NCI-H2029 (cell line): Measurements from ENCODE around the gene MRPL53.
A peak's percentile ranks its signal among the peaks of the same experiment; 100 is the strongest.
"Not testable (repeated sequence)": the region's sequence is repeated elsewhere in the genome, so short reads cannot be mapped to it uniquely, and the experiment has no call there.

Source experiments
- DNase-seq: peaks from one replicate; lab custom pipeline; 2025; lab: John Stamatoyannopoulos, UW

Gene MRPL53

DNA sequence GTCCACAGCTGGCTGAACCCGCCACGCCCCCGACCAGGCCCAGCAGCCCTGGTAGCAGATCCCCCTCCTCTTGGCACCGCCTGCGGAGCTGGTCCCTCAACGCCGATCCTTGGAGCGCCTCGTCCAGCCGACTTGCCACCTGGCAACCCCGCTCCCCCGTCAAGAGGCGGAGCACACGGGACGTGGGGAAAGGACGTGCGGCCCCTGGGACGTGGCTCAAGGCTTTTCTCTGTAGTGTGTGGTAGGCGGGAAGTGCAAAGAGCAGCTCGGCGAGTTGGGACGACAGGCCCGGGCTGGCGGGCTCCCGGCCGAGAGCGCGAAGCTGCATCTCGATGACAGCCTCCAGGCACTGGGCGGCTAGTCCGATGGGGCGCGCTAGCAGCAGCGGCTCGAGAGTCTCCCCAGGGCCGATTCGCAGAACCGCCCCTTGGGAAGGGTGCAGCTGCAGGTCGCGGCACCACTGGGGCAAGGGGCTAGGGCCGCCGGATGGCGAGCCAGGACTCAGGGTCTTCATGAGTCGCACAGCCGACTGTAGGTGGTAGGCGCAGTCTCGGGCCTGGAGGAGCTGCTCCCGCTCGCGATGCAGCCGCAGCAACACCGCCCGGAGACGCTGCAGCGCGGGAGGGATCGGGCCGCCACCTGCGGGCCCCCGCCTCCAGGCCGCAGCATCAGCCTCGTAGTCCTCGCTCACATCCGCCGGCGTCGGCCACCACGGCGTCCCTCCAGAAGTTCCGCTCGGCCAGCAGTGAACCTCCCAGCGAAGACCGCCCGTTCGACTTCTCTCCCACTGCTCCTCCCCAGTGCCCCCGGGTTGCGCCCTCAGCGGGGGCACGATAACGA, 9.7 kb upstream of the MRPL53 start:
- DNase-seq: no peak

DNA sequence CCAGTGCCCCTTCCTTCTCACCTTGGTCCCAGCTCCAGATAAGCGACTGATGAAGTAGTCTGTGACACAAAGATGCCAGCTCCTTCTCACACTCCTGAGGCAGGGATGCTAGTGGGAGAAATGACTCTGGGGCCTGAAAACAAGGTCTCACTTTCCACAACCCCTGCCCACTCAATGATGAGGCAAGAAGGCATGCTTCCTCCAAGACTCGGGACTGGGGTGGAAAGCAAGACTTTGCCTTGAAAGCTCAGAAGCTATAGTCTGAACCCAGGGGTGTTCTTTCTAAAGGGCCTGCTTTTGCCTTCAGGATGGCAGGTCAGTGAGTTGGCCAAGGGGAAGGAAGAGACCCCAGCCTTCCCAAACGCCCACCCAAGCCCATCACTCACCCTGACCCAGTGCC, 9.0 kb upstream of the MRPL53 start:
- no peak for DNase-seq

DNA sequence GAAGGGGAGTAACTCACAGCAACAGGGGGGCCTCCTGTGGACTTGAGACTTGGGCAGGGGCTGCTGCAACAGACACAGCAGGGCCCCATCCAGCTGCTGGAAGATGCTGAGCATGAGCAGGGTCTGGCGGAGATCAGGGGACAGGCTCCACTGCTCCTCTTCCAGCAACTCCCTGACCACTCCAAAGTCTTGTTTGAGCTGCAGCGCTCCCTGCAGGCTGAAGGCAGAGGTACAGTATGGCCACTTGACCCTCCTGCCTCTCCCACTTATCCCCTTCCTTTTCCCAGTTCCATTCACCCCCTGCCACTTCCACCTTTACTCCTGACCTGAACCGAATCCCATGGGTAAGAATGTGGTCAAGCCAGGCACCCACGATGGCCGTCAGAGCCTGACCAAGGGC, 2.4 kb upstream of the MRPL53 start:
- DNase-seq: no peak

DNA sequence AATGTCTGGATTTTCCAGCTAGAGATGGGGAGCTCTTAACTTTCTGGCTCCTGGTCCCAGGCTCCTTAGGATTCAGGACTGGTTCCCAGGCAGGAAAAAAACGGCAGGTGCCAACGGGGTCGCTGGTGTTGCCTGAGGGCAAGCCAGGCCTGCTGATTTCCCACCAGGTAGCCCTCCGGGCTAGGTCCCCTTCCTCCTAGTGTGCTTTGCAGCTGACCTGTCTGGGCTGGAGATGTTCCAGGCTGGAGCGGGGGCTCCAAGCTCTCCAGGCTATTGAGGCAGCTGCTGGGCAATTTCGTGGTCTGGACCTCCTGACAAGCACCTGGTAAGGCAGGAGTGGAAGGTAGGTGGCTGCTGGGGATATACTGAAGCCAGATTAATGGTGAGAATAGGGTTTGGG, 2.0 kb upstream of the MRPL53 start:
- DNase-seq: no peak

DNA sequence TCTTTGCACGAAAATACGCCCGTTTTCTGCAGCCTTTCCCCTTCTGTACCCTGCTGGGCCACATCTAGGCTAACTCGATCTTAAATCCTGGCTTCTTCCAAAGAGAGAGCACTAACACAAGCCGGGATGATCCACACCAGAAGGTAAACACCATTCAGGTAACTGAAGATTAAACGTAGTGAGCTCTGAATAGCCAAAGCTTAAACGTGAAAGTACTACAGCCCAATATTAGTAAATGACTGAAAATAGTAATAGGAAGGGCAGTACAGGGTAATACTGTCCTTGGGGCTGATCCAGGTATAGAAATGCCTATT, 422 bp upstream of the MRPL53 start:
- no peak for DNase-seq

DNA sequence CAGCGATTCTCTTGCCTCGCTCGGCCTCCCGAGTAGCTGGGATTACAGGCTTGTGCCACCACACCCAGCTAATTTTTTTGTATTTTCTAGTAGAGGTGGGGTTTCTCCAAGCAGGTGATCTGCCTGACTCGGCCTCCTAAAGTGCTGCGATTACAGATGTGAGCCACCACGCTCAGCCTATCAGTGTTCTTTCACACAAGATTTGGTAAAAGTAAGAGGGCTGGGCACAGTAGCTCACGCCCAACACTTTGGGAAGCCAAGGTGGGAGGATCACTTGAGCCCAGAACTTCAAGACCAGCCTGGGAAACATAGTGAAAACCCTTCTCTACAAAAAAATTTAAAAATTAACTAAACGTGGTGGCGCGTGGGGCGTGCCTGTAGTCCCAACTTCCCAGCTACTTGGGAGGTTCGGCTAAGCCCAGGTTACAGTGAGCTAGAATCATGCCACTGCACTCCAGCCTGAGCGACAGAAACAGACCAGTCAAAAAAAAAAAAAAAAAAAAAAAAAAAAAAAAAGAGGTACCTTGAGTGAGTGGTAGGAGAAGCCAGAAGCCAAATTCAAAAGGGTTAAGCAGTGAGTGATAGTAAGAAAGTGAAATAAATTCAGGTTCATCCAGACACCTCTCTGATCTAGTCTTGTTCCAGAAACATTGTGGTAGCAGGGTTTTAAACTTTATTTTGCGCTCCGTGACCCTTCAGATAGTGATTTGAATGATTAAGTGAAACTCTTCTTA, 981 bp downstream of the MRPL53 start:
- no peak for DNase-seq

DNA sequence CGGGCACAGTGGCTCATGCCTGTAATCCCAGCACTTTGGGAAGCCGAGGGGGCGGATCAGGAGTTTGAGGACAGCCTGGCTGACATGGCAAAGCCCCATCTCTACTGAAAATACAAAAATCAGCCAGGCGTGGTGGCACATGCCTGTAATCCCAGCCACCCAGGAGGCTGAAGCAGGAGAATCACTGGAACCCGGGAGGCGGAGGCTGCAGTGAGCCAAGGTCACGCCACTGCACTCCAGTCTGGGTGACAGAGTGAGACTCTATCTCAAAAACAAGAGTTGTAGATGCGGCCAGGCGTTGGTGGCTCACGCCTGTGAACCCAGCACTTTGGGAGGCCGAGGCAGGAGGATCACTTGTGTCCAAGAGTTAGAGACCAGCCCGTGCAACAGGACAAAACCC, 1.7 kb downstream of the MRPL53 start:
- DNase-seq: not testable (repeated sequence)

DNA sequence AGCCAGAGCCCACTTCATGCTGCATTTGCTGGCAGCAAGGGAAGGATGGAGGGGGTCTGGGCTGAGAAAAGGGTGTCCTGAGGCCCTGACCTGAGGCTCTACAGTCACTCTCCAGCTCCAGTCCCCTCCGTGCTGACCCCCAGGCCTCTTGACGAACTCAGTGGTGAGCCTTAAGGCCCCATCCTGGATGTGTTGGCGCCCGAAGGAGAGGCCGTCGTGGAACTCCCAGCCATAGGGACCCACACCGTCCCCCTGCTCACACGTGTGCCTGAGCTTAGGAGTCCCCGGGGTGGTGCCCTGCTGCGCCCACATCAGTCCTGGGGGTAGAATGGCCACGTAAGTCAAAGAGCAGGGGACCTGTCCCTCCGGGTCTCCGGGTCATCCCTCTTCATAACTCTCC, 8.1 kb downstream of the MRPL53 start:
- DNase-seq: no peak

DNA sequence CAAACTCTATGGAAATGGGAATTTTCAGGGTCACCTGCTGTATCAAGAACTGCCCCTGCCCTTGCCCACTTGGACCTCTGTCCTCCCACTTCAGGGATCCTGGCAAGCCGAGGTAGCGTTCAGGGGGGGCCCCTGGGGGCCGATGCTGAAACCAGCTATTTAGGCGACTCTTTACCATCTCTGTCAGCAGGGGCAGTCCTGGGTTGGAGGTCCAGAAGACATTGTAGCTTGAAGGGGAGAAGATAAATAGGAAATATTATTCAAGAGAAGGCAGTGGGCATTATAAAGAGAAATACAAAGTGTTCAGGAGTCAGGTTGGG, 9.7 kb downstream of the MRPL53 start:
- DNase-seq: no peak

DNA sequence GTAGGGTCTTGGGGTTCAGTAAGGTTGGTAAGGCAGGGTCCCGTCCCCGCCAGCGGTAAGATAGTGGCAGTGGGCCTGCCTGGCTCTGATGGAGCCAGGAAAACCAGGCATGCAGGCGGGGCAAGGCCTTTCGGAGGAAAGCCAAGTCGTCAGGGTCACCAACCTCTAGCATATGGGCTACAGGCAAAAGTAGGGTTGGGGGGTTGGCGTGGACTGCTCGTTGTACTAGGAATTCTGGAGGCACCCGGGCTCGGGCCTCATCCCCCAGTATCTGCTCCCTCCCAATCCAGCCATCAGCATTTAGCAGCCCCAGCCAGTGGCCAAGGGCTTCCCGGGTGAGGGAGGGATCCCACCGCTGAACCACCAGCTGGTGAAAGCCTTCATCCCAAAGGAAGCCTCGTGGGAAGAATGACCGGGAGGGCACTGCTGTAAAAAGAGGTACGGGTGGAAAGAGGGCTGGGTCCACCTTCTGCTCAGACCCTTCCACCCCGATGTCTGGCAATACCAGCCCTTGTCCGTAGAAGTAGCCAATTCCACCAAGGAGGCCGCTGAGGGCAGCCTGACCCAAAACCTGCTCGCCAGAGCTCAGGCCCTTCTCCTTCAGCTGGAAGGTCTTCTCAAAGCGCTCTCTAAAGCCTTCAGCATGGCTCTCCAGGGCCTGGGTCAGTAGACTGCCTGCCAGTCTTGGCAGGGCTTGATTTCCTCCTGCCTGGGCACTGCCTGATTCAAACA, 10.3 kb downstream of the MRPL53 start:
- DNase-seq: no peak

DNA sequence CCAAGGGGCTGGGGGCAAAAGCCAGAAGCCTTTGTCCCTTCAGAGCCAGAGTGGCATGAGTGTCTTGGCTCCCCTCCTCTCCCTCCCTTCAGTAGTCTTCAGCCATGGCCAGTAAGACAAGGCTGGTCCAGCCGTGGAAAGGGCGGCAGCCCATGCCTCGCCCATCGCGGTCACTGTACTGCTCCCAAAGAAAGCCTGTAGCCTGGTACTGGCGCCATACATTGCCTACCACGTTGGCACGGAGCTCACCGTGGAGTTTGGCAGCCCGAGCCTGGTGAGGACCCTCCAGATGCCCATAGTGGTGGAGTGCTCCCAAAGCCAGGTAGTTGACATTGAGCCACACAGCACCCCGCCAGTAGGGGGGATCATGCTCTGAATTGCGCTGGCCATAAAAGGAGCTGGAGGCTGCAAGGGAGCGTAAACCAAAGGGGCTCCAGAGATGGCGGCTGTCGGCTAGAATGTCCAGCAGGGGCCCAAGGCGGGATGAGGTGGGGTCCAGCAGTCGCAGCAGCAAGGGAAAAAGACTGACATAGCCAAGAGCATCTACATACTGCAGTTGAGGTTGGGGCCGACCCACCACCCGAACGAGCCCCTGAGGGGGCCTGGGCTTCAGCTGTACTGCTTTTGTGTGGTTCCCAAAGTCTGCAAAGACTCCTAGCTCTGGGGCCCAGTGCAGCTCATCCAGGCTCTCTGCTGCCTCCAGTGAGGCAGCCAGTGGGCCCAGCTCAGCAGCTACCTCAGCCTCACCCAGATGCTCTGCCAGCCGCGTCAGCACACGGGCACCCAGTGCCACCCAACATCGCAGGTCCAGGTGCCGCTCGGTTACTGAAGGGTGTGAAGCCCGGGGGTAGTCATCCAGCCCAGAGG, 11.1 kb downstream of the MRPL53 start:
- no peak for DNase-seq

DNA sequence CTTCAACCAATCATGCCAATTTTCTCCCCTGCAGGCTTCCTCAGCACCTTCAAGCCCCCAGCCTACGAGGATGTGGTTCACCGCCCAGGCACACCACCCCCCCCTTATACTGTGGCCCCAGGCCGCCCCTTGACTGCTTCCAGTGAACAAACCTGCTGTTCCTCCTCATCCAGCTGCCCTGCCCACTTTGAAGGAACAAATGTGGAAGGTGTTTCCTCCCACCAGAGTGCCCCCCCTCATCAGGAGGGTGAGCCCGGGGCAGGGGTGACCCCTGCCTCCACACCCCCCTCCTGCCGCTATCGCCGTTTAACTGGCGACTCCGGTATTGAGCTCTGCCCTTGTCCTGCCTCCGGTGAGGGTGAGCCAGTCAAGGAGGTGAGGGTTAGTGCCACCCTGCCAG, 12.3 kb downstream of the MRPL53 start:
- DNase-seq: not testable (repeated sequence)

DNA sequence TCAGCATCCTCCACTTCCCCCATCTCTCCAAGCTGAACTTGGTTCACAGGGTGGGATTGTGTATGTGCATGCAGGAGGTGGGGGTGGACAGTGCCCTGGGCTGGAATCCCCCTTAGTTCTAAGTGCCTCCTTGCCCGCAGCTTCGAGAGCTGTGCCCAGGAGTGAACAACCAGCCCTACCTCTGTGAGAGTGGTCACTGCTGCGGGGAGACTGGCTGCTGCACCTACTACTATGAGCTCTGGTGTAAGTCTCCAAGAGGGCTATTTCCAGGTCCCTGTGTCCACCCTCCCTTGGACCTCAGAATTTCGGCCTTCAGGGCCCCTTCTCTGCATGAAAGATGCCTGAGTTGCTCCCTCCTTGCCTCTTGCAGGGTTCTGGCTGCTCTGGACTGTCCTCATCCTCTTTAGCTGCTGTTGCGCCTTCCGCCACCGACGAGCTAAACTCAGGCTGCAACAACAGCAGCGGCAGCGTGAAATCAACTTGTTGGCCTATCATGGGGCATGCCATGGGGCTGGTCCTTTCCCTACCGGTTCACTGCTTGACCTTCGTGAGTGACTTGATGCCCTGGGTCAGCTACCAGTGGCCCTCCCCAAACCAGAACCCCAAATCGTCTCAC, 12.9 kb downstream of the MRPL53 start:
- DNase-seq: not testable (repeated sequence)

DNA sequence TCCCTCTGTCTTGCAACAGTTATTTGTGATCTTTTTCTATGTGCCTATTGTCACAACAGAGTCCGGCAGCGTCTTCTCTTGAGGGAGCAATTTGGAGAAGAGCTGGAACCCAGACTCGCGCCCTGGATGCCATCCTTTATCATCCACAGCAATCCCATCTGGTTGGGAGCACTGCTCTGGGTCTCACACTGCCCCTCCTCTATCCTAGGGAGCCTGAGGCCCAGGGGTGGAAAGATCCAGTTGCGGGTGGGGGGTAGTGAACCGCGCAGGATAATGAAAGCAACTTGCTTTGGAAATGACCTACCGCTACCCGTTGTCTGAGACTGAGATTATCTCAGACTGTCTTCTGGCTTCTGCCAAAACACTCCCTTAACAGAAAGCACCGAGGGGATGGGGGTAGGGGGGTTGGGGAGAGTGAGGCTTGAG, 13.5 kb downstream of the MRPL53 start:
- no peak for DNase-seq

DNA sequence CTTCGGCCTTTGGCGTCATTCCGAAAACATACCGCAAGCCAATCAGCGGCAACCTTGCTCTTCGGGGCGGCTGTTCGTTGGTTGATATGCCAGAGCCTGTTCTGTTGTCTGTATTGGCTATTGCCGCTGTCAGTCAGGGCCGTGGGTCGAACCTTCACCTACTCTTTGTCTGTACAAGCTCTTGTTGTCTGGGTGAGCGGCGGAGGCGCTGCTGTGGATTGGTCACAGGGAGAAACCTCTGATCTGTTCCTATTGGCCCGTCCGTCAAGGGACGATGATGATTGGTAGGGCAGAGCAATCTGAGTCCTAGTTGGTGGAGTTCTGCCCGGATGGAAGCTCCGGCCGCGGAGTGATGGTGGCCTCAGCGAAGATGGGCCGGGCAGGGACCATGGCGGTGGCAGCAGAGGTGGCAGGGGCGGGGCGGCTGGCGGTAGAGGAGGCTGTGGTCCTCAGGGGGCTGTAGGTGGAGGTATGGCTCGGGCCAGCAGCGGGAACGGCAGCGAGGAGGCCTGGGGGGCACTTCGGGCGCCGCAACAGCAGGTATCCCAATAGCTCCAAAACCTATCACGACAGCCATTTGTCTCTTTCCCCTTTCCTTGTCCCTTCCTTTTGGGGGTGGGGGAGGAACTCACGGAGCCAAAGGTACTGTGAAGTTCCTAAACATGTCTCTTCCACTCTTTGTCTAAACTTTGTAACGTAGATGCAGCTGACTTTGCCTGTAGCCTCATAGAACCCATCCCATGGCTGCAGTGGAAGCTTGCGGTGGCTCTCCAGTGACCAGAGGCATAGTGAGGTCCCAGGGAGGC, 14.1 kb downstream of the MRPL53 start, which contains the start of gene WBP1:
TSS of gene WBP1 (plus strand) at position 307 of the 806 bp plus-strand sequence. CDS start at position 472, 165 bp downstream.
- peak; percentile 97 for DNase-seq

DNA sequence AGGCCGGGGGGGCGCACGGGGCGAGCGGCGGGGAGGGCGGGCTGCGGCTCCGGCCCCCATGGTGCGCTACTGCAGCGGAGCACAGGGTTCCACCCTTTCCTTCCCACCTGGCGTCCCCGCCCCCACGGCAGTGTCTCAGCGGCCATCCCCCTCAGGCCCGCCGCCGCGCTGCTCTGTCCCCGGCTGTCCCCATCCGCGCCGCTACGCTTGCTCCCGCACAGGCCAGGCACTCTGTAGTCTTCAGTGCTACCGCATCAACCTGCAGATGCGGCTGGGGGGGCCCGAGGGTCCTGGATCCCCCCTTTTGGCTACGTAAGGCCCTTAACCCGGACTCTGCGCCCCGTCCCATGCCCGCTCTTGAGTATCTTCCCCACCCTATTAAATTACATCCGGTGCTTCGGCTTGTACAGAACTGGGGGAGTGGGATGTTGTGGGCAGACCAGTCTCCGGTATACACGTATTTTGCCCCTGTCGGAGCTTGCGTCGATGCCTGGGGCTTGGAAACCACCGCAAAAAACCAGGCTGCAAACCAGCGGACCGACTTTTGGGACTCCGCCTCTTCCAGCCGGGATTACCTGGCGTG, 14.8 kb downstream of the MRPL53 start:
- DNase-seq: peak; percentile 49

DNA sequence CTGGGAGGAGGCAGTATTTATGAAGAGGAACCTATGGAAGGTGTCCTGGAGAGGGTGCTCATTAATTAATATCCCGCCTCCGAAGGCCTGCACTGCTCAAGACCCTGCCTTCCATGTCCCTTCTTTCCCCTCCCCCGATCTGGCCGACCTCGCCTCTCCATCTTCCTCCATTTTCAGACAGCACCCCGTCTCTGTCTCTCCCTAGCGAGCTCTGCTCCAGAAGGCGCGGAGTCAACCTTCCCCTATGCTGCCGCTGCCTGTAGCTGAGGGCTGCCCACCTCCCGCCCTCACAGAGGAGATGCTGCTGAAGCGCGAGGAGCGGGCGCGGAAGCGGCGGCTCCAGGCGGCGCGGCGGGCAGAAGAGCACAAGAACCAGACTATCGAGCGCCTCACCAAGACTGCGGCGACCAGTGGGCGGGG, 15.3 kb downstream of the MRPL53 start:
- no peak for DNase-seq

DNA sequence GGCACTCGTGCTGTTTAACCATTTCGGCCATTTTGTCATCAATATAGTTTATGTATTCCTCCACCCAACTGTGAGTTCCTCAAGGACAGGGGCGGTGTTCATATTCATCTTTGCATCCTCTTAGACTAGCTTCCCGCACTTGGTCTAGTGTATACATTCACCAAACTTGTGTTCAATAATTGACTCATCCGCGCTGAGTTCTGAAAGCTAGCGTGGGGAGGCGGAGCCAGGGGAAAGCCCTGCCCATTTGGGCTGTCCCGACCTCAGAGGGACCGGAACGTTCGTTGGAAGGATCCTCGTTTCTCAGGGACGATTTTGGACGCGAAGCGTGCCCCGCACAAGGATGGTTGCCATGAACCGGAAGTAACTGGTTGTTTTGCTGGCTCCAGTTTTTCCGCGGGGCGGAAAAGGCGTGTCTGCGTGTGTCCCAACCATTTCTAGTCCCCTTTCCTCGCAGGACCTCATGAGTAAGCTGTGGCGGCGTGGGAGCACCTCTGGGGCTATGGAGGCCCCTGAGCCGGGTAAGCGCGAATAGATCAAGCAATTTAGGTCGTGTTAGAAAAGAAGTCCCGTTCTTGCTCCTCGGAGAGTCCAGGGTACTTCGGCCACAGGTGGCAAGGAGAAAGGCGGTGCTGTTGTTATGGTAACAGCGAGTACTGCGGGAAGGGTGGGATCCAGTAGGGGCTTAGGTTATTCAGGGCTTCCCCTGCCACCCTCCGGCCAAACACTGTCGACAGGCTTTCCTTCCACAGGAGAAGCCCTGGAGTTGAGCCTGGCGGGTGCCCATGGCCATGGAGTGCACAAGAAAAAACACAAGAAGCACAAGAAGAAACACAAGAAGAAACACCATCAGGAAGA, 17.6 kb downstream of the MRPL53 start, which contains the start of gene INO80B:
TSS of gene INO80B (plus strand) at position 434 of the 858 bp plus-strand sequence. CDS start at position 464, 30 bp downstream.
- peak; percentile 92 for DNase-seq

DNA sequence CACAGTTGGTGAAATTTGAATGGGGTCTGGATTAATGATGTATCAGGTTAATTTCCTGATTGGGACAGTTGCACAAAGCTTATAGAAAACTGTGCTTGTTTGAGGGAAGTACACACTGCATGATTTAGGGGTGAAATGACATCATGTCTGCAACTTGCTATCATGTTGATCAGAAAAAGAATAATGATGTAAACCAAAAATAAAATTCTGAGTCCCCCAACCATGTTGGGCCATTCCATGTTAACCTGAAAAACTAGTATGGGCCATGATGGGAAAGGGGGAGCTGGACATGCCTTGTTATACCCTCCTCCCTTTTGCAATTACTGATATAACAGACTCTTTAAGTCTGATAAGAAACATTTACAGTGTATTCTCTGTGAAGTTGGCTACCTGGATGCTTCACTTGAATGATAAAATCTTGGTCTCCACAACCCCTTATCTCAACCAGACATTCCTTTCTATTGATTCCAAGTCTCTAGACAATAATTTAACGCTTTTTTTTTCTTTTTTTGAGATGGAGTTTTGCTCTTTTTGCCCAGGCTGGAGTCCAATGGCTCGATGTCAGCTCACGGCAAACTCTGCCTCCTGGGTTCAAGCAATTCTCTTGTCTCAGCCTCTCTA, 21.8 kb downstream of the MRPL53 start:
- no peak for DNase-seq
